Measurements from ENCODE around the gene ADRA1B. TPM values are rescaled to one million over a fixed set of nuclear protein-coding genes. Genes with fewer than 3 reads are reported as not detected.

The ADRA1B gene
- total and polyA plus RNA-seq, 2 donors (not counting 3 experiments of a cell fraction or from before 2014, with no cell fraction given): 0.77 TPM; not detected in 1

GRCh38 chr5:159982421-159983173 is 66.3 kb downstream of the ADRA1B start:
- peaks cover 2% of the 10 kb centered on the region for H3K4me1 ChIP-seq (ENCODE audit: control insufficient read depth, extremely low read depth, insufficient read depth, low read length)
- dilution Hi-C loops (cut with MboI; ENCODE audit: extremely low pct_ligation_motif_present, low sequenced_read_pairs) (no loop called here), intact Hi-C loops (cut with micrococcal nuclease) (no loop called here)
- H3K9ac ChIP-seq (replicated peaks; ENCODE audit: extremely low read depth, insufficient read depth, low read length): no peak overlapping the region
- no TSS peak for BruUV-seq (replicated peaks)
- peaks cover 21 to 30% of the 10 kb centered on the region in 2 experiments for H3K27me3 ChIP-seq (ENCODE audit: control insufficient read depth in 2 of 2, insufficient read depth in 2 of 2, low read length in 2 of 2)
- DNase-seq (ENCODE audit: low read depth, low spot score) (no peak), FAIRE-seq (no peak)
- H3K4me2 ChIP-seq (ENCODE audit: insufficient read depth, low read length): no peak overlapping the region
- H4K20me1 ChIP-seq (replicated peaks; ENCODE audit: control insufficient read depth, extremely low read depth, insufficient read depth, low read length): no peaks in the 10 kb centered on the region
- CTCF ChIA-PET: interaction anchor here (1.1 kb wide), 1 partner anchor 11 kb away, joined by 3 read pairs; no protein-coding TSS in a partner anchor
- no peaks in the 10 kb centered on the region for H3K9me3 ChIP-seq (replicated peaks; ENCODE audit: control insufficient read depth, insufficient read depth, low read length)
- no peaks in the 10 kb centered on the region for H3K79me2 ChIP-seq (ENCODE audit: control insufficient read depth, insufficient read depth, low read length)
- POLR2A ChIA-PET: no interaction called here
- no peak overlapping the region for H3K27ac ChIP-seq (ENCODE audit: insufficient read depth, low read depth, low read length)
- no peaks in the 10 kb centered on the region for H3K9me1 ChIP-seq (replicated peaks; ENCODE audit: control insufficient read depth, extremely low read depth, insufficient read depth, low read length)
- no peaks in the 10 kb centered on the region for H3K36me3 ChIP-seq (ENCODE audit: control insufficient read depth in 2 of 2, extremely low read depth in 1 of 2, insufficient read depth in 2 of 2, low read length in 2 of 2)
- no peak for TF ChIP-seq JUN (IDR thresholded peaks at IDR 0.05; ENCODE audit: borderline replicate concordance, insufficient read depth, insufficient read length, low read depth)
- H2AFZ ChIP-seq (ENCODE audit: low read depth, low read length): no peak overlapping the region
- H3K4me3 ChIP-seq (replicated peaks in 1 of 3; ENCODE audit: insufficient read depth in 1 of 3, low read depth in 1 of 3, low read length in 3 of 3): no peak overlapping the region

- dilution Hi-C loops (cut with MboI; ENCODE audit: extremely low pct_ligation_motif_present, low sequenced_read_pairs): no loop called here
- ChIA-PET POLR2A (no interaction called here), CTCF (interaction anchor here (0.6 to 3.0 kb wide), 32 partner anchors 9 to 1291 kb away, joined by 3 to 63 read pairs (median 4); partner anchors contain the start of genes ADRA1B and TTC1)
Observed at GRCh38 chr5:159987031-159987674, 70.9 kb downstream of the ADRA1B start.

More at GRCh38 chr5:159987031-159987674, 70.9 kb downstream of the ADRA1B start:
- peak overlapping the region; percentile 24 for H2AFZ ChIP-seq (ENCODE audit: low read depth, low read length)
- no peak overlapping the region for H3K9ac ChIP-seq (replicated peaks; ENCODE audit: extremely low read depth, insufficient read depth, low read length)
- no TSS peak for BruUV-seq (replicated peaks)
- peaks cover 36 to 37% of the 10 kb centered on the region in 2 experiments for H3K27me3 ChIP-seq (ENCODE audit: control insufficient read depth in 2 of 2, insufficient read depth in 2 of 2, low read length in 2 of 2)
- no peaks in the 10 kb centered on the region for H3K9me3 ChIP-seq (replicated peaks; ENCODE audit: control insufficient read depth, insufficient read depth, low read length)
- H3K79me2 ChIP-seq (ENCODE audit: control insufficient read depth, insufficient read depth, low read length): no peaks in the 10 kb centered on the region
- DNase-seq (ENCODE audit: low read depth, low spot score) (peak; percentile 58), FAIRE-seq (peak; percentile 68)
- H3K4me2 ChIP-seq (ENCODE audit: insufficient read depth, low read length): peak overlapping the region; percentile 30
- H4K20me1 ChIP-seq (replicated peaks; ENCODE audit: control insufficient read depth, extremely low read depth, insufficient read depth, low read length): no peaks in the 10 kb centered on the region
- no peak overlapping the region for H3K27ac ChIP-seq (ENCODE audit: insufficient read depth, low read depth, low read length)
- peak overlapping the region in 2 of 3 experiments; percentile 10 to 15 for H3K4me3 ChIP-seq (replicated peaks in 1 of 3; ENCODE audit: insufficient read depth in 1 of 3, low read depth in 1 of 3, low read length in 3 of 3)
- TF ChIP-seq GATA2 (IDR thresholded peaks at IDR 0.05; ENCODE audit: insufficient read depth, insufficient read length, low read depth, low read length) (no peak), EZH2 (IDR thresholded peaks at IDR 0.05; ENCODE audit: borderline replicate concordance, low read depth, low read length, severe bottlenecking) (peak; percentile 59), CTCF (IDR thresholded peaks at IDR 0.05; ENCODE audit: extremely low read depth in 1 of 2, insufficient read depth in 1 of 2, low read depth in 1 of 2, low read length in 2 of 2) (peak; percentile 62 to 87)
- intact Hi-C loops (cut with micrococcal nuclease): loop anchor here (1.0 to 5.0 kb wide), 6 partner anchors 12 to 830 kb away; no protein-coding TSS in a partner anchor
- H3K9me1 ChIP-seq (replicated peaks; ENCODE audit: control insufficient read depth, extremely low read depth, insufficient read depth, low read length): no peaks in the 10 kb centered on the region
- H3K4me1 ChIP-seq (ENCODE audit: control insufficient read depth, extremely low read depth, insufficient read depth, low read length): peaks cover 2% of the 10 kb centered on the region
- H3K36me3 ChIP-seq (ENCODE audit: control insufficient read depth in 2 of 2, extremely low read depth in 1 of 2, insufficient read depth in 2 of 2, low read length in 2 of 2): no peaks in the 10 kb centered on the region
